Cerebellar cortex (tissue), 1 donor: Measurements from ENCODE around the gene ZNF74.
"Not testable (repeated sequence)": the region's sequence is repeated elsewhere in the genome, so short reads cannot be mapped to it uniquely, and the experiment has no call there.

Source experiments
- DNase-seq: peaks from one replicate; pipeline ENCODE4 v3.0.0-alpha.2; 2015; ENCODE audit warnings: low spot score

Gene ZNF74

GRCh38 chr22:20448630-20449029 is 54.7 kb downstream of the ZNF74 start:
- no peak for DNase-seq

- no peak for DNase-seq
These were observed 56.0 kb downstream of the ZNF74 start for GRCh38 chr22:20449819-20450550.

- DNase-seq: no peak
These were observed 56.6 kb downstream of the ZNF74 start for GRCh38 chr22:20450551-20450906.

- DNase-seq: not testable (repeated sequence)
These were observed 57.3 kb downstream of the ZNF74 start for GRCh38 chr22:20451129-20451778.

- DNase-seq: no peak
These were observed 58.0 kb downstream of the ZNF74 start for GRCh38 chr22:20451920-20452319.

- DNase-seq: no peak
These were observed 59.3 kb downstream of the ZNF74 start for GRCh38 chr22:20453222-20453621.

GRCh38 chr22:20455709-20456063 is 61.7 kb downstream of the ZNF74 start:
- DNase-seq: no peak

- peak; percentile 75 for DNase-seq
These were observed 62.2 kb downstream of the ZNF74 start for GRCh38 chr22:20456064-20456721.

- no peak for DNase-seq
These were observed 62.7 kb downstream of the ZNF74 start for GRCh38 chr22:20456722-20457076.

- no peak for DNase-seq
These were observed 63.7 kb downstream of the ZNF74 start for GRCh38 chr22:20457506-20458240.
